Colonic mucosa (tissue), 4 donors: ENCODE data around the gene MRPS23. TPM values are rescaled to one million over a fixed set of nuclear protein-coding genes. Genes with fewer than 3 reads are reported as not detected.
A peak's percentile ranks its signal among the peaks of the same experiment; 100 is the strongest.

ENCODE experiments used
- DNase-seq: peaks from one replicate; pipeline ENCODE4 v3.0.0-alpha.2; 2020
- H3K27ac ChIP-seq: fragments of 200-600 bp; one replicate; pipeline ENCODE4 v1.8.0; 2021
- H3K27me3 ChIP-seq: fragments of 200-600 bp; one replicate; pipeline ENCODE4 v1.8.0; 2021
- H3K36me3 ChIP-seq: fragments of 200-600 bp; one replicate; pipeline ENCODE4 v1.8.0; 2021
- H3K4me1 ChIP-seq: fragments of 200-600 bp; one replicate; pipeline ENCODE4 v1.8.0; 2021; ENCODE audit warnings: mild to moderate bottlenecking
- H3K4me3 ChIP-seq: fragments of 200-600 bp; one replicate; pipeline ENCODE4 v1.8.0; 2021
- H3K9ac ChIP-seq, 2 donors: one replicate each; pipeline ENCODE4 v1.7.0; 2013; ENCODE audit warnings: control low read depth in 2 of 2, low read depth in 2 of 2, low read length in 2 of 2
- H3K9me3 ChIP-seq: fragments of 200-600 bp; one replicate; pipeline ENCODE4 v1.8.0; 2021
- intact Hi-C: fragments of 100-400 bp; cut with DNase I; formaldehyde crosslinking; loops from one replicate; pipeline ENCODE4 v1.14.1; 2022
- total RNA-seq, 2 donors: library from RNA; stranded (reverse); fragmentation: NEBNext Ultra II Directional in 1 of 2; extraction: Animal tissue kit (Norgen Biotek cat#: 25700) in 1 of 2; gene quantifications; one replicate each; pipeline ENCODE4 v1.2.1, GENCODE V29; 2021
- TF ChIP-seq, protein P1 (sequence below): fragments of 200-600 bp; IDR thresholded peaks from one replicate; pipeline ENCODE4 v1.8.0; 2022; ENCODE audit warnings: antibody characterized with exemption, mild to moderate bottlenecking
- donor health status: healthy.
- donor health status: DM: no; HTN: no; CAD: no.
- donor health status: DM: no; HTN: no; CAD: no.

Gene MRPS23
- total RNA-seq, 2 donors from 2014 or later = 19.3 to 43.6 TPM

GRCh38 chr17:57860414-57860999 is 10.7 kb upstream of the MRPS23 start:
- TF ChIP-seq, protein P1, sequence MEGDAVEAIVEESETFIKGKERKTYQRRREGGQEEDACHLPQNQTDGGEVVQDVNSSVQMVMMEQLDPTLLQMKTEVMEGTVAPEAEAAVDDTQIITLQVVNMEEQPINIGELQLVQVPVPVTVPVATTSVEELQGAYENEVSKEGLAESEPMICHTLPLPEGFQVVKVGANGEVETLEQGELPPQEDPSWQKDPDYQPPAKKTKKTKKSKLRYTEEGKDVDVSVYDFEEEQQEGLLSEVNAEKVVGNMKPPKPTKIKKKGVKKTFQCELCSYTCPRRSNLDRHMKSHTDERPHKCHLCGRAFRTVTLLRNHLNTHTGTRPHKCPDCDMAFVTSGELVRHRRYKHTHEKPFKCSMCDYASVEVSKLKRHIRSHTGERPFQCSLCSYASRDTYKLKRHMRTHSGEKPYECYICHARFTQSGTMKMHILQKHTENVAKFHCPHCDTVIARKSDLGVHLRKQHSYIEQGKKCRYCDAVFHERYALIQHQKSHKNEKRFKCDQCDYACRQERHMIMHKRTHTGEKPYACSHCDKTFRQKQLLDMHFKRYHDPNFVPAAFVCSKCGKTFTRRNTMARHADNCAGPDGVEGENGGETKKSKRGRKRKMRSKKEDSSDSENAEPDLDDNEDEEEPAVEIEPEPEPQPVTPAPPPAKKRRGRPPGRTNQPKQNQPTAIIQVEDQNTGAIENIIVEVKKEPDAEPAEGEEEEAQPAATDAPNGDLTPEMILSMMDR = no peak
- intact Hi-C loops = no loop called here
- Histone ChIP-seq H3K27ac (peak overlapping the region; percentile 81), H3K4me3 (peak overlapping the region; percentile 57), H3K9me3 (no peaks in the 10 kb centered on the region), H3K4me1 (peaks cover 12% of the 10 kb centered on the region), H3K36me3 (no peaks in the 10 kb centered on the region), H3K27me3 (no peaks in the 10 kb centered on the region), H3K9ac (peak overlapping the region in 1 of 2 donors; percentile 81)
- DNase-seq = no peak

GRCh38 chr17:57859601-57860413 is 10.0 kb upstream of the MRPS23 start:
- intact Hi-C loops = loop anchor here (2.0 to 5.0 kb wide), 2 partner anchors 137 to 252 kb away; no protein-coding TSS in a partner anchor
- Histone ChIP-seq H3K9ac (no peak overlapping the region), H3K9me3 (no peaks in the 10 kb centered on the region), H3K27ac (no peak overlapping the region), H3K4me1 (peaks cover 12% of the 10 kb centered on the region), H3K36me3 (no peaks in the 10 kb centered on the region), H3K4me3 (no peak overlapping the region), H3K27me3 (no peaks in the 10 kb centered on the region)
- no peak for DNase-seq
- TF ChIP-seq, protein P1 = no peak

GRCh38 chr17:57858838-57859237 is 9.0 kb upstream of the MRPS23 start:
- no peaks in the 10 kb centered on the region for H3K9me3 ChIP-seq
- TF ChIP-seq, protein P1 = no peak
- DNase-seq = no peak
- intact Hi-C loops = loop anchor here (2.0 to 5.0 kb wide), 2 partner anchors 138 to 253 kb away; no protein-coding TSS in a partner anchor
- no peaks in the 10 kb centered on the region for H3K36me3 ChIP-seq
- no peak overlapping the region for H3K4me3 ChIP-seq
- no peak overlapping the region for H3K9ac ChIP-seq
- H3K4me1 ChIP-seq = peaks cover 12% of the 10 kb centered on the region
- no peaks in the 10 kb centered on the region for H3K27me3 ChIP-seq
- no peak overlapping the region for H3K27ac ChIP-seq

DNA sequence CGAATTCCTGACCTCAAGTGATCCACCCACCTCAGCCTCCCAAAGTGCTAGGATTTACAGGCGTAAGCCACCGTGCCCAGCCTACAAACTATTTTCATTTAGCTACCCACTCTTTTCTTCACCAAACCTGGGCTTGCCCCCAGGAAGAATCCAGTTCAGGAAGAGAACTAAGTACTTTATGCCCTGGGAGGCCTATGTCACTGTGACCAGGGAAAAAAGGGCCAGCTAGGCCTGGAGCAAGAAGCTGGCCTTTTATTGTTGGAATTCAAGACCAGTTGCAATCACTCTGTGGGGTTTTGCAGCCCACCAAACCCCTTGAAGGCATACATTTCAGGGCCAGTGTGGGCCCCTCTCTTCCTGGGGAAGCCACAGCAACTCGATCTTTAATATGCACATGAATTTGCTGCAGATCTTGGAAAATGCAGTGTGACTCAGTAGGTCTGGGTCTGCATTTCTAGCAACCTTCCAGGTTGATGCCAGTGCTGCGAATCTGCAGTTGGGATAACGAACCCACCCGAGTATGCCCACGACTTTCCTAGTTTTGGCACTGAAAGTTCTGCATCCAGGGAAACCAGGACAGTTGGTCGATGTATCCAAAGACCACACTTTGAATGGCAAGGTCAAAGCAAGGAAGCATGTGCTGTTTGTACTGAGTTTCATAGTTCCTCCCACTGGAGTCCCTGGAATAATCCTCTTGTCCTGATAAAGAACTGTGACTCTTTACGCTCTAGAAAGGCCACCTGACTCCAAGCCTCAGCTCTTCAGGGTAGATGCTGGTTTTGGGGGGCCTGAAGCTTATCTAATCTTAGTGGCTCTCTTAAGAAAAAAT is 7.2 kb upstream of the MRPS23 start:
- Histone ChIP-seq H3K9me3 (no peaks in the 10 kb centered on the region), H3K4me3 (no peak overlapping the region), H3K4me1 (peaks cover 9% of the 10 kb centered on the region), H3K27ac (no peak overlapping the region), H3K36me3 (no peaks in the 10 kb centered on the region), H3K27me3 (no peaks in the 10 kb centered on the region), H3K9ac (no peak overlapping the region)
- no peak for DNase-seq
- TF ChIP-seq, protein P1 = no peak
- intact Hi-C loops = loop anchor here (5.0 kb wide), 1 partner anchor 255 kb away; no protein-coding TSS in a partner anchor

GRCh38 chr17:57855391-57856035 is 5.7 kb upstream of the MRPS23 start:
- Histone ChIP-seq H3K9me3 (no peaks in the 10 kb centered on the region), H3K36me3 (no peaks in the 10 kb centered on the region), H3K27ac (no peak overlapping the region), H3K4me1 (peaks cover 13% of the 10 kb centered on the region), H3K27me3 (no peaks in the 10 kb centered on the region), H3K4me3 (no peak overlapping the region), H3K9ac (no peak overlapping the region)
- TF ChIP-seq, protein P1 = no peak
- no peak for DNase-seq
- intact Hi-C loops = loop anchor here (5.0 kb wide), 1 partner anchor 257 kb away; no protein-coding TSS in a partner anchor
